Stimulated activated CD4-positive, alpha-beta T cell treated with anti-CD3 and anti-CD28 coated beads, Interleukin-4, amount 100 ng/mL, for 1 hour (primary cell): ENCODE data around the gene ADORA1.

ENCODE experiments used
- DNase-seq: peaks from one replicate; pipeline ENCODE4 v3.0.0-alpha.2; 2020

The ADORA1 gene

GRCh38 chr1:203095061-203095690, 32.4 kb upstream of the ADORA1 start:
- DNase-seq = no peak

DNA sequence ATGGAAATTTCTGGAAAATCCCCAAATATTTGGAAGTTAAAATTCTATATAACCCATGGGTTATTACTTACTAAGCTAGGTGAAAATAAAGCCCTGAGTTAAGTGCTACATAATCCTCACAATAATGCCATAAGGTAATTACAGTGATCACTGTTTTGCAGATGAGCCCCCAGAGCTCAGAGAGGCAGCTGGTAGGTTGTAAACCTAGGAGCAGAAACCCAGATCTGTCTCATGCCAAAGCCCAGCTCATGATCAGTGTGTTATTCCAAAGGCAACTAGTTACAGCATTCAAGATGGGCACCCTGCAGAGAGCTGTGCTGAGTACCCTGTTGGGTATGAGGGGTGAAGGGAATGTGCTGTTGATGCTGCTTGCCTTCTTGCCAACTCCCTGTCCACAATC, 31.0 kb upstream of the ADORA1 start:
- DNase-seq = no peak

DNA sequence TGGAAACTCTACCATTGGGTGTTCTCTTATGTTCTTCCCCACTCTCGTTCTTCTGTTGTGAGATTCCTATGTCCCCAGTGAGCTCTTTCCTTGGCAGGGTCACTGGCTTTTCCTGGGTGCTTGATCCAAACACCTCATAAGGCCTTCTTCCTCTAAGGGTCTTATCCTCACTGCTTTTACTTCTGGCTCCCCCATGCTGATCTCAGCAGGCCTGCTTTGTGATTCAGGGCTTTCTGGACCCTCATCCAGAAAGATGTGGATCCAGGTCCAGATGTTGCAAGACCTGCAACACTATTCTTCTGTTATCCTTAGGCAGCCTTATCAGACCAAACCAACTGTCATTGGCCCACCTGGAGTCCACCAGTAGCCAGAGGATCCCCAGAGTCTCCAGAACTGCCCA, 30.5 kb upstream of the ADORA1 start:
- no peak for DNase-seq

DNA sequence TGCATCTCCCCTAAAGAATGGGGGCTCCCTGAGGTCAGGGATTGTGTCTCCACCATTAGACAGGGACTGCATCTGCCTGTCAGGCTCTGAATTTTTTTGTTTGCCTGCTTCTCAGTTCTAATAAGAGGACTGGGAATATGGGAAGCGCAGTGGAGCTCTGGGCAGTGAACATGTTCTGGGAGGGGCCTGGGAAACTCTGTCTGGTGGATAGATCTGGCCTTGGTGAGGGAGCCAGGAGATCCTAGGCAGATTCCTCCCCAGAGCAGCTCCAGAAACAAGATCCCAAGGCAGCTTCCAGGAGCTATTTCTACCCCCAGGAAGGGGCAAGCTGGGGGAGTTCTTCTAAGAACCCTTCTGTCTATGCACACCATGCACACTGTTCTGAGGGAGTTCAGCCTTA, 29.1 kb upstream of the ADORA1 start:
- DNase-seq = no peak

- DNase-seq = no peak
Measured at GRCh38 chr1:203098914-203099520, 28.5 kb upstream of the ADORA1 start.

- DNase-seq = no peak
Measured at GRCh38 chr1:203099805-203100515, 27.6 kb upstream of the ADORA1 start.

- DNase-seq = no peak
Measured at GRCh38 chr1:203100516-203100869, 27.0 kb upstream of the ADORA1 start.

GRCh38 chr1:203101813-203102634, 25.5 kb upstream of the ADORA1 start:
- no peak for DNase-seq

DNA sequence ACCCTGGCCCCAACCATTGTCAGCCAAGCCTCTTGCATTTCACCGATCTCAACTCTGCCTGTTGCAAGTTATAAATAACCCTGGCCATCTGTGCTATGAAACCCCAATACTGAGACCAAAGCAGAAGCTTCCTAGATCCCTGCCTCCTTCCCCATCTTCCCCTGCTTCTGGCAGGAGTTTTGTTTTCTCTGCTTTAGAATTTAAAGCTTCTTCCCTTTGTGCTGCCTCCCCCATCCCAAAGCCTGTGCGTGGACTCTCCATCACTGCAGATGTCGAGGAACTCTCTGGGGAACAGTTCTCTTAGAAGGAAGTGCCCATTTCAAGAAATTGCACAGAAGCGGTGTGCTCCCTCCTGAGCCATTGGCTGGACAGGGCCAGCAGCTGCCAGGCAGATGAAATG, 24.3 kb upstream of the ADORA1 start:
- DNase-seq = no peak

- DNase-seq = no peak
Measured at GRCh38 chr1:203103829-203104495, 23.6 kb upstream of the ADORA1 start.

- DNase-seq = no peak
Measured at GRCh38 chr1:203104789-203105390, 22.6 kb upstream of the ADORA1 start.

DNA sequence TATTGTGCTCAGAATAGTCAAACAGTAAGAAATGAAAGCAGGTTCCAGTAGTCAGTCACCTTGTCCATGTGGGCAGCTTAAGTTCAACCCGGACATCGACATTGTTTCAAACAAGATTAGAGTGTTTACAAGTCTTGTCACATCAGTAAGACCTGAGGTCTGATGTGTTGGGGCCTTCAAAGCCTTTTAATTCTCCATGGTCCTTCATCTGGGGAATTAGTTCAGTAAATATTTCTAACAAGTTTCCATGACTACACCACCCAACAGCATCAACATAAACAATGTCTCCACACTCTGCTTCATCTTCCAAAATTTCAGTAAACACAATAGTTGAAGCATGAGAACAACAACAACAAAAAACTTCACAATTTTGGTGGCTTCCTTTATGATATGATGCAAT, 15.1 kb upstream of the ADORA1 start:
- DNase-seq = no peak

GRCh38 chr1:203113308-203113707, 14.2 kb upstream of the ADORA1 start:
- DNase-seq = no peak

DNA sequence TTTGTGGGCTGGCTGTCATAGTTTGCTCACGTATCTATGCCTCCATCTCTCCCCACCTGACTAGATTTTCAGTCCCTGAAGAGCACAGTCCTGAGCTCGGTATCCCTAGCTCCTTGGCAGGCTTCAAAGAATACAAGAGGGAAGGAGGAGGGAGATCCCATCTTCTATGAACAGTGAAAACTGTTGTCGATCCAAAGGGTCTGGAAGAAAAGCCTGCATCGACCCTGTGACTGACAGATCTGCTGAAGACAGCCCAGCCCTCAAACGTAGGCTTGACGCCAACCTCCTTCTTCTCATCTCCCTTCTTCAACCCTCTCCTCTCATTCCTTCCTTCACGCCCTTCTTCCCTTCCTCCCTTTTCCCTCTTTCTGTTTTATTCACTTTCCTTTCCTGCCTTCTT, 13.3 kb upstream of the ADORA1 start:
- DNase-seq = no peak

DNA sequence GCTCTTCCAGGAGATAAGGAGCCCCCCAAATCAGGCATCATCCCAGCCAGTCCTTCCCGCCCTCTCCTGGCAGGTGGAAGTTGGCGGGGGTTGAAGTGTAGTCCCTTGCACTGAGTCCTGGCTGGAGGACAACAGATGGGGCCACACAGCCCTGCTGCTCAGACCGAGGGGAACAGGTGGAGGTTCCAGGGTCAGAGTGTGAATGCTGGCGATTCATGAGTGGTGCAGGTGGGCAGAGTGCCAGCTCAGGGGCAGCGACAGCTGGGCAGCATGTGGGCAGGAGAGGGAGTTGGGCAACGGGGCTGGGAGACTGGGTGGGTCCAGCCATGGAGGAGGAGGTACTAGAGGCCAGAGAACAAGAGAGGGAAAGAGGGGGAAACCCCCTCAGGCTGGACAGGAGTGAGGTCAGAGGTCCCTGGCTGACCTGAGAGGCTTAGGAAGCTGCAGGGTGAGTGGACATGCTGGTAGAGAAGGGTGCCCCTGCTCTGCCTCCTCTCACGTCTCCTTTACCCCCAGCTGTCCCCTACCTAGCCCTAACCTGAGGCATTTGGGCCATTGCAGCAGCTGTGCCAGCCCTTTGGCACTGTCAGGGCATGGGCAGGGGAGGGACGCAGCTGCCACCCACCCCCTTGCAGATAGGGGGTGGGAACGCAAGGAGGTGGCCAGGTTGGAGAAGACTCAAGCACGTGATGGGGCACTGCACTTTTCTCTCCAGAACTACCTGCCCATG, 11.3 kb upstream of the ADORA1 start:
- DNase-seq = no peak

GRCh38 chr1:203117611-203118575, 9.6 kb upstream of the ADORA1 start:
- DNase-seq = peak; percentile 11

DNA sequence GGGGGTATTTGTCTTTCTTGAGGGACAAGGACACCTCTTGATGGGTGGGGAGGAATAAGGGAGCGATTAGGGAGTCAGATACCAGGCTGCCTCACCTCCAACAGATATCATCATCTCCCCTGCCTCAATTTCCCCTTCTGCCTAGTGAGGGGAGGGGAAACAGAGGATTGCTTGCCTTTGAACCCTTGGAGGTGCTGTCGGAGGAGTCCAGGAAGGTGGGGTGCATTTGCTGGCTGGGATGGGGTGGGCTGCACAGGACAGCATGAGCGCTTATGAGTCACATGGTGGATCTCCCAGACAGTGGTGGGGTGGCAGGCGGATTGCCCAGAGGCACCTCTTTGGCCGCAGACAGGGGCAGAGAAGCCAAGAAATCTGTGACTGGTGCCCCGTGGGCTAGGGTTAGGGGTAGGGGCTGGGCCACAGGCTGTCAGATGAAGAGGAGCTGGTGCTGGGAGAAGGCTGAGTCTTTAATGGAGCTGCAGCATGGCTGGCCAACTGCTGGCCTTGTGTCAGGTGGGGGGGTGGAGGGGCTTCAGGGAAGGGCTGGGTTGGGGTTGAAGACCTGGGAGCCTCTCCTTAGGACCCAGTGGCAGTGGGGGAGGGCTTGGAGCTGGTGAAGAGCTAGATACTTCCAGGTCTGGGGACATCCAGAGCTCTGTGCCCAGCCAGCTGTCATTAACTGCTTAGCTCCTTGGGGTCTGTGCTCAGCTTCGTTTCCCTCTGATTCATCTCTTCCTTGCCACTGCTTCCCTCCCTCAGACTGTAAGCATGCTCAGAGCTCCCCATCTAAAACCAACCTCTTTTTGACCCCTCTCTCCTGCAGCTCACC, 7.0 kb upstream of the ADORA1 start:
- DNase-seq = no peak

- DNase-seq = no peak
Measured at GRCh38 chr1:203121186-203122015, 6.1 kb upstream of the ADORA1 start.

DNA sequence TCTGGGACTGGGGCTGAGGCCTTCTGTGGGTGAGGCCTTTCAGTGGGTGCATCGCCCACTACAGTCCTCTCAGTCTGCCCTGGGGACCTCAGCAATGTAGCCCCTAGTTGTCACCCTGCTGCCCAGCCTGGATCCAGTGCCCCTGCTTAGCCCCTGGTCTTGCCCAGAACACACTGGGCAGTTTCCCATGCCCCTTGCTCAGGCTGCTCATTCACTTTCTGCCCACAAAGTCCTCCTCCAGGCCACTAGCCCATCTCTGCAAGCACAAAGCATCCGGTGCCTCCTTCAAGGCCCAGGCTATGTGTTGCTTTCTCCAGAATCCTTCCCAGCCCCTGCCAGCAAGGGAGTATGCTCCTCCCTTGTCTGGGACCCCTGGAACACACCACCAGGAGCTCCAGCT, 5.4 kb upstream of the ADORA1 start:
- DNase-seq = no peak
